ENCODE measurements around the gene ZNF385A.

The ZNF385A gene

GRCh38 chr12:54384591-54385041, at the start of gene ZNF385A:
Gene ZNF385A (minus strand): TSS chr12:54384733. CDS start chr12:54384514, 219 bp downstream.
- no peak within 1 kb of the TSS for H3K4me3 ChIP-seq (ENCODE audit: low read depth, low read length)
- H3K27ac ChIP-seq (ENCODE audit: extremely low read depth, low read depth, low read length) = no peak within 1 kb of the TSS
- H3K36me3 ChIP-seq (ENCODE audit: control insufficient read depth in 2 of 2, insufficient read depth in 1 of 2, low read length in 2 of 2) = peaks cover 0 to 43% of the 10 kb centered on the region in 2 experiments; a peak in 1 of 3 replicates
- POLR2A ChIA-PET = no interaction called here
- CTCF ChIA-PET = interaction anchor here (0.8 to 5.3 kb wide), 6 partner anchors 12 to 92 kb away, joined by 3 to 38 read pairs (median 4); no protein-coding TSS in a partner anchor
- H3K9me3 ChIP-seq (ENCODE audit: control insufficient read depth, insufficient read depth, low read depth, low read length) = no peaks in the 10 kb centered on the region
- H3K4me1 ChIP-seq (ENCODE audit: control insufficient read depth, insufficient read depth, low read length) = peaks cover 27% of the 10 kb centered on the region
- no peak for TF ChIP-seq KLF8 (tag by site-specific recombination; IDR thresholded peaks at IDR 0.05)
- peak; percentile 95 for TF ChIP-seq ZIC2 (tag by site-specific recombination; IDR thresholded peaks at IDR 0.05)
- no peak for TF ChIP-seq ZNF211 (tag by site-specific recombination; IDR thresholded peaks at IDR 0.05; ENCODE audit: low read depth)
- TF ChIP-seq ZNF174 (tag by site-specific recombination; IDR thresholded peaks at IDR 0.05) = no peak
- TF ChIP-seq SALL2 (tag by site-specific recombination; IDR thresholded peaks at IDR 0.05; ENCODE audit: borderline replicate concordance) = no peak
- TF ChIP-seq YY1 (tag by site-specific recombination; IDR thresholded peaks at IDR 0.05) = no peak
- no peak for TF ChIP-seq ZBTB6 (tag by site-specific recombination; IDR thresholded peaks at IDR 0.05)
- no peak for TF ChIP-seq ZNF658 (tag by site-specific recombination; IDR thresholded peaks at IDR 0.05)
- no peak for TF ChIP-seq ZFHX2 (tag by site-specific recombination; conservative IDR thresholded peaks at IDR 0.05)
- no peak for TF ChIP-seq ZNF280C (tag by site-specific recombination; IDR thresholded peaks at IDR 0.05)
- no peak for TF ChIP-seq ZNF48 (tag by site-specific recombination; IDR thresholded peaks at IDR 0.05)
- TF ChIP-seq ZNF274 (IDR thresholded peaks at IDR 0.05; ENCODE audit: low read length) = no peak
- no peak for TF ChIP-seq ZNF274 (tag by site-specific recombination; IDR thresholded peaks at IDR 0.05; ENCODE audit: borderline replicate concordance)
- TF ChIP-seq, protein P1, sequence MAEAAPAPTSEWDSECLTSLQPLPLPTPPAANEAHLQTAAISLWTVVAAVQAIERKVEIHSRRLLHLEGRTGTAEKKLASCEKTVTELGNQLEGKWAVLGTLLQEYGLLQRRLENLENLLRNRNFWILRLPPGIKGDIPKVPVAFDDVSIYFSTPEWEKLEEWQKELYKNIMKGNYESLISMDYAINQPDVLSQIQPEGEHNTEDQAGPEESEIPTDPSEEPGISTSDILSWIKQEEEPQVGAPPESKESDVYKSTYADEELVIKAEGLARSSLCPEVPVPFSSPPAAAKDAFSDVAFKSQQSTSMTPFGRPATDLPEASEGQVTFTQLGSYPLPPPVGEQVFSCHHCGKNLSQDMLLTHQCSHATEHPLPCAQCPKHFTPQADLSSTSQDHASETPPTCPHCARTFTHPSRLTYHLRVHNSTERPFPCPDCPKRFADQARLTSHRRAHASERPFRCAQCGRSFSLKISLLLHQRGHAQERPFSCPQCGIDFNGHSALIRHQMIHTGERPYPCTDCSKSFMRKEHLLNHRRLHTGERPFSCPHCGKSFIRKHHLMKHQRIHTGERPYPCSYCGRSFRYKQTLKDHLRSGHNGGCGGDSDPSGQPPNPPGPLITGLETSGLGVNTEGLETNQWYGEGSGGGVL (tag by site-specific recombination; IDR thresholded peaks at IDR 0.05) = peak; percentile 77
- TF ChIP-seq ZNF202 (tag by site-specific recombination; IDR thresholded peaks at IDR 0.05; ENCODE audit: borderline replicate concordance) = no peak
- 0 out of 2 replicates have a peak, but pooled peaks have one; percentile 7 for TF ChIP-seq ZNF146 (tag by site-specific recombination; IDR thresholded peaks at IDR 0.05)
- no peak for TF ChIP-seq IKZF3 (tag by site-specific recombination; IDR thresholded peaks at IDR 0.05)
- no peak for TF ChIP-seq MYNN (tag by site-specific recombination; IDR thresholded peaks at IDR 0.05; ENCODE audit: borderline replicate concordance)
- TF ChIP-seq ZNF138 (tag by site-specific recombination; IDR thresholded peaks at IDR 0.05; ENCODE audit: borderline replicate concordance) = no peak
- TF ChIP-seq ZNF747 (tag by site-specific recombination; IDR thresholded peaks at IDR 0.05) = no peak
- no peak for TF ChIP-seq ZNF19 (tag by site-specific recombination; IDR thresholded peaks at IDR 0.05; ENCODE audit: low read depth)
- TF ChIP-seq GLIS1 (tag by site-specific recombination; IDR thresholded peaks at IDR 0.05) = no peak
- TF ChIP-seq ZNF148 (tag by site-specific recombination; IDR thresholded peaks at IDR 0.05; ENCODE audit: borderline replicate concordance) = no peak
- TF ChIP-seq ZNF155 (tag by site-specific recombination; IDR thresholded peaks at IDR 0.05) = no peak
- TF ChIP-seq PRDM10 (tag by site-specific recombination; IDR thresholded peaks at IDR 0.05) = peak; percentile 89
- no peak for TF ChIP-seq ZNF768 (tag by site-specific recombination; IDR thresholded peaks at IDR 0.05)
